ENCODE data around the gene CELF5. TPM values are rescaled to one million over a fixed set of nuclear protein-coding genes. Genes with fewer than 3 reads are reported as not detected.
"Not testable (repeated sequence)": the region's sequence is repeated elsewhere in the genome, so short reads cannot be mapped to it uniquely, and the experiment has no call there.

Gene CELF5
- polyA plus RNA-seq, 1 donor from 2014 or later: not detected

- Mint-ChIP-seq H3K27ac (no peak overlapping the region), H3K4me1 (peaks cover 0 to 3% (median 2%) of the 10 kb centered on the region in 3 donors), H3K4me3 (no peak overlapping the region), H3K27me3 (peaks cover 9% of the 10 kb centered on the region), H3K36me3 (no peaks in the 10 kb centered on the region), H3K9me3 (no peaks in the 10 kb centered on the region)
These were observed 101.0 kb downstream of the CELF5 start for GRCh38 chr19:3325451-3325850.

DNA sequence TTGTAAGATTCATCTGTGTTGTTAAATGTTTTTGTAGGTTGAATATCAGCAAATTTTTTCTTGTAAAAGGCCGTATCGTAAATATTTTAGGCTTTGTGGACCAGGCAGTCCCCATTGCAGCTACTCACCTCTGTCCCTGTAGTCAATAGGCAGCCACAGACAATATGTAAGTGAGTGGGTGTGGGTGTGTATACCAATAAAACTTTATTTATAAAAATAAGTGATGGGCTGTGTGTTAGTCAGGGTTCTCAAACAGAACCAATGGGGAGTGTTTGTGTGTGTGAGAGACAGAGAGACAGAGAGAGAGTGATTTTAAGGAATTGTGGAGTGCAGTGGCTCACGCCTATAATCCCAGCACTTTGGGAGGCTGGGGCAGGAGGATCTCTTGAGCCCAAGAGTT, 104.3 kb downstream of the CELF5 start:
- Mint-ChIP-seq H3K36me3 (no peaks in the 10 kb centered on the region), H3K9me3 (no peaks in the 10 kb centered on the region), H3K4me3 (no peak overlapping the region), H3K4me1 (peaks cover 0 to 3% (median 2%) of the 10 kb centered on the region in 3 donors), H3K27me3 (peaks cover 2% of the 10 kb centered on the region), H3K27ac (no peak overlapping the region)

- H3K9me3 Mint-ChIP-seq: no peaks in the 10 kb centered on the region
- H3K27me3 Mint-ChIP-seq: peaks cover 6% of the 10 kb centered on the region
- H3K27ac Mint-ChIP-seq: no peak overlapping the region
- no peak overlapping the region for H3K4me3 Mint-ChIP-seq
- H3K36me3 Mint-ChIP-seq: no peaks in the 10 kb centered on the region
- H3K4me1 Mint-ChIP-seq: peaks cover 0 to 3% (median 2%) of the 10 kb centered on the region in 3 donors
These were observed 105.6 kb downstream of the CELF5 start for GRCh38 chr19:3330047-3330446.

GRCh38 chr19:3332232-3332631, 107.8 kb downstream of the CELF5 start:
- H3K9me3 Mint-ChIP-seq, H3K27ac Mint-ChIP-seq, H3K27me3 Mint-ChIP-seq, H3K4me3 Mint-ChIP-seq, H3K36me3 Mint-ChIP-seq, H3K4me1 Mint-ChIP-seq: not testable (repeated sequence)

- no peaks in the 10 kb centered on the region for H3K9me3 Mint-ChIP-seq
- H3K4me3 Mint-ChIP-seq: no peak overlapping the region
- peaks cover 8% of the 10 kb centered on the region for H3K27me3 Mint-ChIP-seq
- no peaks in the 10 kb centered on the region for H3K4me1 Mint-ChIP-seq
- H3K27ac Mint-ChIP-seq: peak overlapping the region in 2 of 3 donors; percentile 16 to 39
- no peaks in the 10 kb centered on the region for H3K36me3 Mint-ChIP-seq
These were observed 108.6 kb downstream of the CELF5 start for GRCh38 chr19:3333020-3333583.

- no peak overlapping the region for H3K4me3 Mint-ChIP-seq
- H3K27ac Mint-ChIP-seq: peak overlapping the region in 2 of 3 donors; percentile 16 to 39
- peaks cover 8% of the 10 kb centered on the region for H3K27me3 Mint-ChIP-seq
- H3K36me3 Mint-ChIP-seq: no peaks in the 10 kb centered on the region
- no peaks in the 10 kb centered on the region for H3K9me3 Mint-ChIP-seq
- peaks cover 0 to 2% (median 0%) of the 10 kb centered on the region in 3 donors for H3K4me1 Mint-ChIP-seq
These were observed 109.2 kb downstream of the CELF5 start for GRCh38 chr19:3333662-3334061.

DNA sequence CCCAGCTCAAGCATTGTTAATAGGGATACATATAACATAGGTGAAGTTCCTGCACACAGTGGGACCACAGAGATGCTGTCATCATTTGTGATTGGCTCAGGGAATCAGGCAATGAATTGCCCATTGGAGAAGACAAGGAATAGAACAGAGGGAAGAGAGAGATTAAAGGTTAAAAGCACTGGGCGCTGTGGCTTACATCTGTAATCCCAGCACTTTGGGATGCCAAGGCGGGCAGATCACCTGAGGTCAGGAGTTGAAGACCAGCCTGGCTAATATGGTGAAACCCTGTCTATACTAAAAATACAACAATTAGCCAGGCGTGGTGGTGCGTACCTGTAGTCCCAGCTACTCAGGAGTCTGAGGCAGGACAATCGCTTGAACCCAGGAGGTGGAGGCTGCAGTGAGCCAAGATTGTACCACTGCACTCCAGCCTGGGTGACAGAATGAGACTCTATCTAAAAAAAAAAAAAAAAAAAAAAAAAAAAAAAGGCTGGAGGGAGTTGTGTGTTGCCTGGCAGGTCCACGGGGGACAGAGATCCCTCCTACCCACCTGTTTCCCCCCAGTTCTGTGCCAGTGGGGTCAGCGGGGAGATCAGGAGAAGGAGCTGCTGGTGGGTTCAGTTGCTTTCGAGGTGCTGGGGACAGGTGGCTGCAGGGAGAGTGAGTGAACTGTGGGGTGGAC, 110.4 kb downstream of the CELF5 start:
- not testable (repeated sequence) for H3K27ac Mint-ChIP-seq, H3K4me1 Mint-ChIP-seq, H3K9me3 Mint-ChIP-seq, H3K36me3 Mint-ChIP-seq
- Mint-ChIP-seq H3K4me3 (peak overlapping the region in 1 of 4 donors; percentile 17), H3K27me3 (peaks cover 11% of the 10 kb centered on the region)

GRCh38 chr19:3335431-3336350, 111.2 kb downstream of the CELF5 start:
- Mint-ChIP-seq H3K27ac (no peak overlapping the region), H3K4me1 (peaks cover 0 to 4% (median 0%) of the 10 kb centered on the region in 3 donors), H3K4me3 (no peak overlapping the region), H3K9me3 (no peaks in the 10 kb centered on the region), H3K27me3 (peaks cover 13% of the 10 kb centered on the region), H3K36me3 (no peaks in the 10 kb centered on the region)

DNA sequence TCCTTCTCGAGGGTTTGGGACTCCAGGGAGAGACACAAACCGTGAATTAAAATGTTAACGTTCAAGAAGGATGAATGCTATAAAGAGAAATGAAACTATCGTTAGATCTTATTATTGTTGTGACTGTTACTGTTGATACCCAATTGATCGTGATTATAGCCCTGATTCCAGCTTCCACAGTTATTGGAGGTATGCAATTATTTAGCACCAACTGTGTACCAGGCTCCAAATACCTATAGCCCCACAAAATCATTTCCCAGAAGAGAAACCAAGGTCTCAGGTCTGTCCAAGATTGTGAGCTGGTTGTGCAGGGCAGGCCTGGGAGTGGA, 111.9 kb downstream of the CELF5 start:
- H3K27ac Mint-ChIP-seq: no peak overlapping the region
- peaks cover 0 to 4% (median 0%) of the 10 kb centered on the region in 3 donors for H3K4me1 Mint-ChIP-seq
- no peaks in the 10 kb centered on the region for H3K9me3 Mint-ChIP-seq
- peaks cover 13% of the 10 kb centered on the region for H3K27me3 Mint-ChIP-seq
- no peak overlapping the region for H3K4me3 Mint-ChIP-seq
- no peaks in the 10 kb centered on the region for H3K36me3 Mint-ChIP-seq

- Mint-ChIP-seq H3K27ac (no peak overlapping the region), H3K4me1 (peaks cover 0 to 4% (median 0%) of the 10 kb centered on the region in 3 donors), H3K9me3 (no peaks in the 10 kb centered on the region), H3K36me3 (no peaks in the 10 kb centered on the region), H3K27me3 (peaks cover 15% of the 10 kb centered on the region), H3K4me3 (no peak overlapping the region)
These were observed 112.4 kb downstream of the CELF5 start for GRCh38 chr19:3336680-3337523.

DNA sequence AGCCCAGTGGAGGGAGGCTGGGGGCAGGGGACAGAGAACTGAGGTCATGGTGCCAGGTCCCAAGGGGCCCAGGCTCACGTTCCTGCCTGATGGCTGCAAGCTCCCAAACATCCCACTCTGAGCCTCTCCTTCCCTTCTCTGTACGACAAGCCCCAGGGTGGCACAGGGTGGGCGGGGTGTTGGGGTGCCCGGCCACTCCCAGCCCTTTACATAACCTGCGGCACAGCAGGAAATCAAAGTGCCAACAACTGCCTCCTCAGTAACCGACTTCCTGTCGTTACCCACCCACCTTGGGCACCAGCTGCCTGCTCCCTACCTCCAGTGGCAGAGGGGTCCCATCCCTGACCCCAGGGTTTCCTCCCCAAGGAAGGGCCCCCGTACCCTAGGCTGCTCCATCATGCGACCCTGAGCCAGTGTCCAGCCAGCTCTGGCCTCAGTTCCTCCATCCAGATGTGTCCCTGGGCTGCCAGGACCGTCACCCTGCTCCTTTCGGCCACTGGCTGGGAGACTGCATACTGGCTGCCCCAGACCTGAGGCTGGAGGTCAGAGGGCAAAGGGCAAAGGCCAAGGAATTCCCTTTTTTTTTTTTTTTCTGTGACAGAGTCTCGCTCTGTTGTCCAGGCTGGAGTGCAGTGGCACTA, 114.2 kb downstream of the CELF5 start:
- Mint-ChIP-seq H3K27me3 (peaks cover 15% of the 10 kb centered on the region), H3K4me3 (peak overlapping the region in 2 of 4 donors; percentile 52 to 55), H3K36me3 (no peaks in the 10 kb centered on the region), H3K27ac (no peak overlapping the region), H3K4me1 (peaks cover 0 to 4% (median 0%) of the 10 kb centered on the region in 3 donors), H3K9me3 (no peaks in the 10 kb centered on the region)

- Mint-ChIP-seq H3K27ac (no peak overlapping the region), H3K36me3 (no peaks in the 10 kb centered on the region), H3K4me1 (peaks cover 0 to 4% (median 0%) of the 10 kb centered on the region in 3 donors), H3K9me3 (peaks cover 0 to 2% (median 0%) of the 10 kb centered on the region in 3 donors), H3K4me3 (no peak overlapping the region), H3K27me3 (peaks cover 11% of the 10 kb centered on the region)
These were observed 115.9 kb downstream of the CELF5 start for GRCh38 chr19:3340340-3340739.

DNA sequence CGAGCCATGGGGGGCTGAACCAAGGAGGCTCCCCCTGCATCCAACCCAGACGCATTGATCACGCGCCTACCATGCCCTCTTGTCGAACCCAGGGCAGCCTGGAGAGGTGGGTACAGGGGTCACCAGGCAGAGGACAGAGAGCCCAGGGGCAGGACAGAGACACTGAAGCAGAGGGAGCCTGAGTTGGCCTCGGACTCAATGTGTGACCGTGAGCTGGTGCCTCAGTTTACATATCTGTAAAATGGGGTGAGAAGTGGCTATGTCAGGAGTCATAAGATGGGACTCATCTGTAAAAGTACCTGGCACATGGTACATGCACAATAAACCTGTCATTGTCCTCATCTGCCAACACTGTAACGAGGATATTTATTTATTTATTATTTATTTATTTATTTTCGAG, 117.8 kb downstream of the CELF5 start:
- Mint-ChIP-seq H3K4me1 (peaks cover 0 to 4% (median 0%) of the 10 kb centered on the region in 3 donors), H3K36me3 (no peaks in the 10 kb centered on the region), H3K27ac (no peak overlapping the region), H3K4me3 (peak overlapping the region in 1 of 4 donors; percentile 7), H3K27me3 (peaks cover 8% of the 10 kb centered on the region), H3K9me3 (peaks cover 0 to 2% (median 0%) of the 10 kb centered on the region in 3 donors)

- H3K9me3 Mint-ChIP-seq, H3K27me3 Mint-ChIP-seq, H3K36me3 Mint-ChIP-seq, H3K4me3 Mint-ChIP-seq, H3K27ac Mint-ChIP-seq, H3K4me1 Mint-ChIP-seq: not testable (repeated sequence)
These were observed 118.5 kb downstream of the CELF5 start for GRCh38 chr19:3342962-3343361.
